Endometrium (tissue), 2 donors: ENCODE results near the gene MS4A18.

Experiments used
- FAIRE-seq: peaks from 2 replicates; lab custom pipeline; 2012; peaks lifted over from hg19 to GRCh38; lab: Jason Lieb, UNC
- donor health status: control.
- donor health status: control.

Gene MS4A18

DNA sequence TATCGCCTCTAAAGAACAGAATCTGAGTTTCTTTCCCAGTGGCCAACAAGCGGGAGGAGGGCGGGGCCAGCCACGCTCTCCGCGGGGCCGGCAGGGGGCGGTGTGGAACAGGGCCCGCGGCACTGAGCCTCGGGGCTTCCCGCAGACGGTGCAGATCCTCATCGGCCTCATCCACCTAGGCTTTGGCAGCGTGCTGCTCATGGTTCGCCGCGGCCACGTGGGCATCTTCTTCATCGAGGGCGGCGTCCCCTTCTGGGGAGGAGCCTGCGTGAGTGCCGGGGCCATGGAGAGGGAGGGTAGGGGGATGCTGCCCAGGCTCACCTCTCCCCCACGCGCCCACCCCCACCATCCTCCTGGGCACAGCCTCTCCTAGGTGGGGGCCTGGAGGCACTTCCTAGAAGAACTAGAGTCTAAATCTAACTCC is 42.9 kb downstream of the MS4A18 start:
- no peak for FAIRE-seq

DNA sequence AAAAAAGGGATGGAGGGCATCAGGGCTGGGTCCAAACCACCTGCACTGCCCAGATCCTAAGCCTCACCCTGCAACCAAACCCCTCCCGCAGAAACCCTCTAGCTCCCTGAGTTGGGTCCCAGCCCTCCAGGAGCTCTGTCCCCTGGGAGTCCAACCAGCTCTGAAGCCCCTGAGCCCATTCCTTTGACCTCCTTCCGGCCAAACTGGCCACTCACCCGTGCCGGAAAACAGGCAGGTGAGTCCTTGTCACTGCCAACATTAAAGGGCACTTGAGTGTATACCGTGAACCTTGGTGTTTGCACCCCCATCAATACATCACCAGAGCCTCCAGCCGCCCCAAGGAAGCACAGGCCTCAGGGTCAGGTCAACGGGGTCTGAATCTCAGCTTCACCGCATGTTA is 43.7 kb downstream of the MS4A18 start:
- FAIRE-seq: no peak

DNA sequence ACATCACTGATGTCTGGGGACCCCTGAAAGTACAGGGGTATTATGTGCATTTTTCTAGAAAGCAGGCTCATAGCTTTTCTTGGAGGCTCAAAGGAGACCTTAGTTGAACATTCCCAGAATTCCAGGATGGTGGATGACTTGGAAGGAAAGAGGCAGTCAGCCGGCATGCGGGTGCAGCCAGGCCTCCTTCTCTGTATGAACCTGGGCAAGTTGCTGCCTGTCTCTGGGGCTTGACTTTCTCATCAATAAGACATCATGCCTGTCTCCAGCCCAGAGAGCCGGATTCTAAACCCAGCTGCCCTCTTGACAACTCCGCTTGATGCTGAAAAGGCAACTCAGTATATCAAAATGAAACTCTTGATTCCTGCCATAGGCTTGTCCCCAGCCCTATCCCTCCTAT is 44.8 kb downstream of the MS4A18 start:
- no peak for FAIRE-seq

DNA sequence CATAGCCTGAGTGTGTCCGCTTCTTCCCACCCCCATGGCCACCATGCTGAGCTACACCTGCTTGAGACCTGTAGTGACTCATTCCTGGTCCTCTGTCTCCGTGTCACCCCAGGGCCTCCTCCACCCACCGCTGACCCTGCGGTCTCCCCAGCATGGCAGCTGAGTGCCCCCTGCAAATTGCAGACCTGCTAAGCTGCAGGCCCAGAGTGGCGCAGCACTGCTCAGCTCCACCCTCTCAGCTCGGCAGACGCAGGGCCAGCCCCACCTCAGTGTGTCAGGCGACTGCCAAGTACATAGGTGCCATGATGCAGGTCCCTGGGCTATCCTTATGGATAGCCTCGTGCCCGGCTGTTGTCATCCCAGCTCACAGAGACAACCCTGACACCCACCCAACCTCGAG is 45.3 kb downstream of the MS4A18 start:
- FAIRE-seq: no peak

DNA sequence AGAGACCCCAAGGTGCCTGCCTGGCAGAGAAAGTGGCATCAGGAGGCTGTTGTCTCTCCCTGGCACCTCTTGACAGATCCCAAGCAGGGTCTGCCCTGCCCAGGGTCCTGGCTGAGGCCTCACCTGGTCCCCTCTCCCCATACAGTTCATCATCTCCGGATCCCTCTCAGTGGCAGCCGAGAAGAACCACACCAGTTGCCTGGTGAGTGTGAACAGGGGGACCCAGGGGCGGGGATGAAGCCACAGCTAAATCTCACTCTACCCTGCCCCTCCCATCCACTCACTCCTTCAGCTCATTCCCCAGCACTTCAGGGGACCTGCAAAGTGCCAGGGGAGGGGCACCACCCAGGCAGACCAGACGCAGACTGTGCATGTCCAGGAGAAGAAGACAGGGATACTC is 46.6 kb downstream of the MS4A18 start:
- no peak for FAIRE-seq

DNA sequence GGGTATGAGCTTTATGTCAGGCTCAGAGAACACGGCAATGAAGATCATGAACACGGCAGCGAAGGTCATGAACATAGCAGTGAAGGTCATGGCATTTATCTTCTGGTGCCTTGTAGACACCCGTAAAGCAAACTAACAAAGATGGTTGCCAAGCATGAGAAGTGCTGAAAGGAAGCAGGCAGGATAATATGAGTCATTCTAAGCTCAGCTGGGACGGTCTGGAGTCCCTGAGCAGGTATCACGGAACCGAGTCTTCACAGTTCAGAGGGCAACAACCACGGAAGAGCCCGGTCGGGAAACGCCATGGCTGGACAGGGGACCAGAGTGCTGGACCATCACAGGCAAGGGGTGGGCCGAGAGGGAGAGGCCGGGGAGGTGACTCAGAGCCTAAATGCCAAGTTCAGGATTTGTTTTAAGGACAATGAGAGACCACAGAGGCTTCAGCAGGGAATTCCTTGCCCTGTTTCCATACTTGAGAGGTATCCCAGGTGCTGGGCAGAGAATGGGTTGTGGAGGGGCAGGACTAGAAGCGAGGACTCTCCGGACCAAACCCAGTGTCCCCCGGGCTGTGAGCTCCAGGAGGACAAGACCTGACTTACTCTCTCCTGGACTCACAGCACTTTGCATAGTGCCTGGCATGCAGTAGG is 47.5 kb downstream of the MS4A18 start:
- no peak for FAIRE-seq

DNA sequence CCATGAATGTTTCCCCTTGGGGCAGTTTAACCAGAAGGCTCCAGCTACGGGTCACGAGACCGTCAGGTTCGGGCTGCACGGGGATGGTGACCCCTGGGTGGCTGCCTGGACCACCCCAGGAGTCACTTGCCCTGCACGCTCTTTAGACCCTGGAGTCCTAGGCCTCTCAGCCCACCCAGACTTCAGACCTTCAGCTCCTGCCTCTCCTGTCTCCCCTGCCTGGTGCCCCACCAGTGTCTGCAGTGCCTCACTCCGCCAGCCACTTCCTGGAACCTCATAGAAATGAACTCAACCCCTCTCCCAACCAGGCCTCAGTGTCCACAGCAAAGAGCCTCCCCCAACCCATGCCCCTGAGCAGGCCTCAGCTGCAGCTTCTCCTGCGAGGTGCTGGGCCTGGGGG is 48.1 kb downstream of the MS4A18 start:
- FAIRE-seq: no peak

DNA sequence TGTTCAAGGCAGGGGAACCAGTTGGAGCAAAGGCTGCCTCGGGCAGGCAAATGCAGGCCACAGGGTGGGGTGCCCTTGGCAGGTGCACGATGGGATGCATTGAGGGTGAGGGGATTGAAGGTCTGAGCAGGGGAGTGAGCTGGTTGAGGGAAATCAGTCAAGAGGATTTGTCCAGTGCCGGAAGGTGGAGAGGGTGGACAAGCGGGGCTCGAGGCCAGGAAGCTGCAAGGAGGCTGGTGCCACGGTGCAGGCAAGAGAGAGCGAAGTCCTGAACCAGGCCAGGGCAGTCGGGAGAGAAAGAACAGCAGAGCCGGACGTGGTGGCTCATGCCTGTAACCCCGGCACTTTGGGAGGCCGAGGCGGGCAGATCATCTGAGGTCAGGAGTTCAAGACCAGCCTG is 50.2 kb downstream of the MS4A18 start:
- no peak for FAIRE-seq

DNA sequence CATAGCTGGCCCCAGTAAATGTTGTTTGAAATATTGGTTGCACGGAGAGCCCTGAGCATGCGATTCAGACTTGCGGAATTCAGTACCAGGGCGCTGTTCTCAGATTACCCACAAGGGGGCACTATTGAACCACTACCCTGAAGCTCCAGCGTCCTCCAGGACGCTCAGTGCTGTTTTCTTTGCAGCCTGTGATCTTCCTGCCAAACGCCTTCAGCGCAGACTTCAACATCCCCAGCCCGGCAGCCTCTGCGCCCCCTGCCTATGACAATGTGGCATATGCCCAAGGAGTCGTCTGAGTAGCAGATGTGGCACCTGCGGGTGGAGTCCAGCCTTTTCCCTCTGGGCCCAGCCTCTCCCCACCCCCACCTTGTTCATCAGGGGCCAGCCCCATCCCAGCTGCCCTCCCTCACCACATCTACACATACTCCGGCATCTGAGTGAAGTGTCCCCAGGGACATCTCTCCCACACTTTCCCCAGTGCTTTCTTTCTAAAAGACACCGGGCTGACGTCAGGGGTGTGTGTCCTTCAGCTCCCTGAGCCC is 51.0 kb downstream of the MS4A18 start:
- peak; percentile 45 for FAIRE-seq

DNA sequence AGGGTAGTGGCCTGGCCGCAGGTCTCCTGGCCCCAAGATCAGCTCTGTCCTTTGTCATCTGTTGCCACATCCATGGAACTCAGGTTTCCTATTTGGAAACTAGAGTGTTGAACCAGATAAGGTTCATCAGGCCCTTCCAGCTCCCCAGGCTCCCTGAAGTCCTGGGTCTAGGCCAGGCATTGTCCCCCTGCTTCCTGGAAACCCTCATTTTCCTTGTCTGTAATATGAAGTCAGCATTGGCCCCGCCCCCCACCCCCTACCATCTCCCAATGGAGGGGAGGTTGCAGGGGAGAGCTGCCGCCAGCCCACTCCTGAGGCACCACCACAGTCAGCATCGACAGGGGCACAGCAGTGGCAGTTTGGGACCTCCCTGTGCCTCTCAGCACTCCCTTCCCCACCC is 51.6 kb downstream of the MS4A18 start:
- no peak for FAIRE-seq

DNA sequence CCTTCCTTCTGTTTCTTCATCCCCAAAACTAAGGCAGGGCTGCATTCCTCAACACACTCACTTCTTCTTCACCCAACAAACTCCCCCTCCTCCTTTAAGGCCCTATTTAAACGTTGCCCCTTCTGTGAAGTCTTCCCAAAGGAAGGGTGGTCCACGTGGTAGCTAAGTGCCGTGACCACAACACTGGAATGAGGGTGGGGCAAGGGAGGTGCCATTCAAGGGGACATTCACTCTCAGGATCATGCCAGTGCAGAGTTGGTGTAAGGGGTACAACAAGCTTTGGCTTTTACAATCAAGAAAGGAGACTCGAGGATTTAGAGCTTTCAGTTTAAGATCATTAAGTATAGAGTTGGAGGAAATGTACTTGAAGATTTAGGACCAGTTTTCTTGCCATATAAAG is 52.6 kb downstream of the MS4A18 start:
- no peak for FAIRE-seq

DNA sequence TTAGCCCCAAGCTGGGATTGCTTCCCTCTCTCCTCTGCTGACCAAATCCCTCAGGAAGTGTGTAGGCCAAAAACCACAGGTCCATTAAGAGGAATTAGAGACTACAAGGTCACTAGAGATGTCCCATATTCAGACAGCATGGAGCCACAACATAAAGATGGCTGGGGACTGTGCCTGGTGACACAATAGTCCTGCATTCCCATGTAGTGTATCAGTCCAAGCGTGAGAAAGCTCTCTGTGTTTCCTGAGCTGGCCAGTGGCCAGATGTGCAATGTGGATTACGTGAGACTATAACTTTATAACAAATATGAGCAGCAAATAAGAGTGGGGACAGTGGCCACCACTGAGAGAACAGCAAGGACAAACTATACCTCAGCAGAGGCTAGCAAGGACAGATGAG is 53.1 kb downstream of the MS4A18 start:
- no peak for FAIRE-seq

DNA sequence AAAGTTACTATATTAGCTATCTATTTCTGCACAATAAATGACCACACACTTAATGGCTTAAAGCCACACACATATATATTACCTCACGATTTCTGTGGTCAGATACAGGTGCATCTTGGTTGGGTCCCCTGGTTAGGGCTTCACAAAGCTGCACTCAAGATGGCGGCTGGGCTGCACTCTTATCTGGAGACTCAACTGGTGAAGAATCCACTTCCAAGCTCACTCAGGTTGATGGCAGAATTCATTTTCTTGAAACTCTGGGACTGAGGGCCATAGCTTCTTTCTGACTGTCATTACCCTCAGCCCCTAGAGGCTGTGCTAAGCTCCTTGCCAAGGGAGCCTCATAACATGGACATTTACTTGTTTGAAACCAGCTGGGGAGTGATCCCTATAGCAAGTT is 55.5 kb downstream of the MS4A18 start:
- no peak for FAIRE-seq

DNA sequence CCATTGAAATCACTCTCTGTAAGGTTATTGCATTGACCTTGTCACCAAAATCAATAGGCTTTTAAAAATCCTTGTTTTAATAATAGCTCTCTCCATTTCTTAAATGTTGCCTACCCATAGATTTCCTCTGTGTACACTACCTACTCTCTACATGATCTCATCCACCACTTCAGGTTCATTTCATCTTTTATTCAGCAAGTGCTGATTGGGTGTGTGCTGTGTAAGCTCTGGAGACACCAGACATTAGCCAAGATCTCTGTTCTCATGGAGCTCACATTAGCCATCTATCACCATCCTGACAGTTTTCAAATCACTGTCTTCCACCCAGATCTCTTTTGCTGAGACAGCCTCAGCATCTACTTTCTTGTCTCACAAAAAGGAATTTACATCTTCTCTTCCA is 56.3 kb downstream of the MS4A18 start:
- no peak for FAIRE-seq

DNA sequence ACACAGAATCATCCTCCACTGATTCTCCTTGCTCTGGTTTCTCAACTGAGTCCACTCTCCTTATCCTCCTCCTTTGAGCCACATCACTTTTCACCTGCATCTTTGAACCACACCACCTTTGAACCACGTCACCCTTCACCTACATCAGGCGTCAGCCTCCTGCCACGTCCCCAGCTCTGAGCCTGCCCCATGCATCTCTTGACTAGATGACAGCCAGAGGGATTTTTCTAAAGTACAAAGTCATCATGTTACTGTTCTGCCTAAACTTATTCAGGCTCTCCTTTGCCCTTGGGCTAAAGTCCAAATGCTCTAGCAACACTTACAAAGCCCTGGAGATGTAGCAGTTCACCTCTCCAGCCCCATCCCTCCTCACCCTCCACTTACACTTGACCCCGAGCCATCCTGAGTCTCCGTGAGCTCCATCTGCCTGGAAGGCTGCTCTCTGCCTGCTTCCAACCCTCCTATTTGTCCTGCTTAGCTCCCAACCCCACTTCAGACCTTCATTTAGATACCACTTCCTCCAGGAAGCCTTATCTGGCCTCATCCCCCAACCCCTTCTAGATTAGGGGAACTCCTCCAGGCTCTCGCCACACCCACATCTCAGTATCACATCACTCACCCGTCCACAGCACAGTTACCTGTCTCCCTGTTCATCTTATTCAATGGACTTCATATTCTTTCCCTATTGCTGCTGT is 56.9 kb downstream of the MS4A18 start:
- no peak for FAIRE-seq

DNA sequence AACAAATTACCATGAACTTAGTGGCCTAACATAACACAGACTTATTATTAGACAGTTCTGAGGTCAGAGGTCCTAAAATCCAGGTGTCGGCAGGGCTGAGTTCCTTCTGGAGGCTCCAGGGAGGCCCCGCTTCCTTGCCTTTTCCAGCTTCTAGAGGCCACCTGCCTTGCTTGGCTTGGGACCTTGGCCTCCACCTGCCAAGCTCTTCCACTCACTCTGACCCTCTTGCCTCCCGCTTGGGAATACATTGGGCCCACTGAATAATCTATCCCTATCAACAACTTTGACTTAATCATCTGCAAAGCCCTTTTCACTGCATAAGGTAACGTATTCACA is 57.4 kb downstream of the MS4A18 start:
- no peak for FAIRE-seq

DNA sequence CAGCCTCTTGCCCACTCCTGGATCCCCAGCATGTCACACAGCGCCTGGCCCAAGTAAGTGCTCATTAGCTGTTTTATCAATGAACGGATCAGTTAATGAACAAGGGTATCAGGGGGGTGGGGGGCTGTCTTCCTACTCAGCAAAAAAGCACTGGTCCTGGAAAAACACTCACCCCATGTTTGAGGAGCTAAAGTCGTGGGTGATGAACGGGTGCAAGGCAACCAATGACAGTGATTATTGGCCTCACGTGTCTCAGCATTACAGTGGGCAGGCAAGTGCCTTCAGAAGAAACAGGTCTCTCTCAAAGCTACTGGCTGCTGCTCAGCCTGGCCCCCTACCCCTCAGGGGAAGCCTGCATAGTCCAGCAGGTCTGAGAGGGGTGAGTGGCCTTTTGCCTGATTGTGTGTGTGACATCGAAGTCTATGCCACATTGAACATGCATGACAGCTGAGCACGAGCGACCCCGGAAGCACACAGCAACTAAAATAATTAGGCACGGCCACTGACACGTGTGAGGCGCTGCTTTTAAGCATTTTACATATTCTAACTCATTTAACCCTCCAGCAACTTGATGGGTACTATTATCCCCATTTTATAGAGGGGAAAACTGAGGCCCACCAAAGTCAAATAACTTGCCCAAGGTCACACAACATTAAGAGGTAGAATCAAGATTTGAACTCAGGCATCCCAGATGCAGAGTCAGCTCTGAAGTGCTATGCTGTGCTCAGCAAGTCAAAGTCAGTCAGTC is 58.0 kb downstream of the MS4A18 start:
- no peak for FAIRE-seq

DNA sequence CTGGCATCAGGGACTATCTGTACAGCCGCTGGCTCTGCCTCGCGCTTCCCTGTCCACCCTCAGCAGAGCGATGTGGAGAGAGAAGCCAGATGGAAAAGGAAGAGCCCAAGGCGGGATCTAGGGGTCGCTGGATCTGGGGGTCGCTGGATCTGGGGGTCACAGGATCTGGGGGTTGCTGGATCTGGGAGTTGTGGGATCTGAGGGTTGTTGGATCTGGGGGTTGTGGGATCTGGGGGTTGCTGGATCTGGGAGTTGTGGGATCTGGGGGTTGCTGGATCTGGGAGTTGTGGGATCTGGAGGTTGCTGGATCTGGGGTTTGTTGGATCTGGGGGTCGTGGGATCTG is 58.6 kb downstream of the MS4A18 start:
- FAIRE-seq: no peak

DNA sequence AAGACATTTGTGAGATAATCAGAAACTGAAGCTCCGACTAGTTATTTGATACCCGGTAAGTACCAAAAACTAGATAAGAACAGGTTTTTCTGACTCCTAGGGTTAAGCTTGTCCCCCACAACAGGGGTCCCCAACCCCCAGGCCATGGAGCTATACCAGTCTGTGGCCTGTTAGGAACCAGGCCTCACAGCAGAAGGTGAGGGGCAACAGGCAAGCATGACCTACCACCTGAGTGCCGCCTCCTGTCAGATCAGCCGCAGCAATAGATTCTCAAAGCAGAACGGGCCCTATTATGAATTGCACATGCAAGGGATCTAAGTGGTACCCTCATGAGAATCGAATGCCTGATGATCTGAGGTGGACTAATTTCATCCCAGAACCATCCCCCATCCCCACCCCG is 59.4 kb downstream of the MS4A18 start:
- FAIRE-seq: no peak

DNA sequence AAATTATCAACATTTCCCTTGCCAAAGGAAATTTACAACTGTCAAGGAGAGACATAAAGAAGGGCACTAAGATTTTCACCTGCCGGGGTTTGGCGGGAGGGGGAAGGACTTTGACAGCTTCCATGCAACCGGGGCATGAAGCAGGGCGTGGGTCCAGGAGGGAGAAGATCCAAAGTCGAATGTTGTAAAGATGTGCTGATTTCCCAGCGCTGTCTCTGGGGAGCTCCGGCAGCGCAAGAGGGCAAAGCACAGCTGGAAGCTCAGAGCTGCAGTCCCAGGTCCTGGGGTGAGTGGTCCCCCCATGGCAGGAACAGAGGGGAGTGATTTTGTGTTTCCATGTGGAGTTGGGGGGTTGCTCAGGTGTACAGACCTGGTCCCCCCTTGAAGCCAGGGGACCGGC is 60.6 kb downstream of the MS4A18 start, which contains the start of gene MS4A10:
MS4A10 (plus strand) TSS at position 198 of the 400 bp plus-strand sequence. CDS start 5,003 bp downstream, outside the sequence.
- no peak for FAIRE-seq

DNA sequence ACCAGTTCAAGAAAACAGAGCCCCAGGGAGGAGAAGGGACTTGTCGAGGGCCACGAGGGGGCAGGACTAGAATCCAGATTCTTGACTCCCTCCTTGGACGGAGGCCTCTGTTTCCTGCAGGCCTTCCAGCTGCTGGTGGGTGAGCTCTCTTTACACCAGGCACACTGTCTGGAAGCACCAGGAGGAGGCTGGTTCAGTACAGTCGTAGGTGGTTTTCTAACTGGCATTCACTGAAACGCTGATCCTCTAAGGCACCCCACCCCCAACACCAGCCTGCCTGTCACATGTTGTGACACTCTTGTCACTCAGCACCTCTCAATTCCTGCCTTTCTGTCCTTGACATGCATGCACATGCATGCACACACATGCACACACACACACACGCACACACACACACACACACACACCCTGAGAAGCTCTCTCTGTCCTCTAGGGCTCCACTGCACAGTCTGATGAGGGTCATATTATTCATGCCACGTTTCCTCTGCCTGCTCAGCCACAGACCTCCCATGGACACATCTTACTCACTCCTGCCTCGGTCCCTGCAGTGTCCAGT is 61.4 kb downstream of the MS4A18 start:
- no peak for FAIRE-seq

DNA sequence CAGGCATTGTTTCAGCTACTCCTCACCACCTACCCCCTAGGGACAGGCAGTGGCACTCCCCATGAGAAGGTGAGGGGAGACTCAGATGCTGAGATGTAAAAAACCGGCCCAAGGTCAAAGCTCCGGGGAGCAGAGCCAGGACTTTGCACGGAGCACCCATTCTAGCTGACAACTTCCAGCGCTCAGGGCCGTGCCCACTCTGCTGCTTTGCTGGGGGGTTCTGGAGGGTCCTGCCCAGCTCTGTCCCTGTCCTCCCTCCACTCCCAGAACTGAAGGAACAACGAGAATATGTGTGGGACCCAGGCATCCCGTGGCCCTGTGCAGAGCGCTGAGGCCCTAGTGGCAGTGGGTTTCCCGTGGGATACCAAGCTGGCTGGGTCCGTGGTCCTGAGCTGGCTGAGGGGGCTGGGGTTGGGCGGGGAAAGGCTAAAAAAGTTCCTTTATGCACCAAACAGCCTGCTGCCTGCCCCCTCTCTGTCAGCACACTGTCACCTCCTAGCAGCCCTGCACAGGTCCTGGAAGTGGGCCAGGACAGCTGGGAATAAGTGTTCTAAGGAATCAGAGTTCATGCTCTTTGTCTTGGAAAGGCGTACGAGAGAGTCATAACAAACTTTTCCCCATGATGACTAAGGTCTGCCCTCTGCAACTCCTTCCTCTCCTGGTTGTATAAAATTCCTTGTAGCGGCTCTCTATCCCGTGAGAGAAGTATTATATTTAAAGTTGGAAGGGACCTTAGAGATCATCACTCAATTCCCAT is 62.5 kb downstream of the MS4A18 start:
- FAIRE-seq: no peak
